ENCODE data around the gene CAMTA1. TPM values are rescaled to one million over a fixed set of nuclear protein-coding genes. Genes with fewer than 3 reads are reported as not detected.

CAMTA1 gene
- total RNA-seq, 1 experiment from 2014 or later = 69.5 TPM

DNA sequence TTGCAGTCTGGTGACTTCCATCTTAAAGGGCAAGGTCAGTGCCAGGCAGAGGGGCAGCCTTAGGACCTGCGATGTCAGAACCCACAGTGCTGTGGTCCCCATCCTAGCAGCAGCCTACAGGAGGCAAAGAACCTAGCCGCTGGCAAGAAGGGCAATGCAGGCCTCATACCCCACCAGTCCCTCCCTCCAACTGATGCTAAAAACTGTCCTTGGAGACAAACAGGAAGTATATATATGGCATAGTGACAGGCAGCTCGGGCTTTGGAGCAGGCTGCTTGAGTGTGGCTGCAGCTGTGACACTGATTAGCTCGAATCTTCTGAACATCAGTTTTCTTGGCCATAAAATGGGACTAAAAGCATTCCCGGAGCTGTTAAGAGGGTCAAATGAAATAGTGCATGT, 829.9 kb downstream of the CAMTA1 start:
- intact Hi-C loops (cut with micrococcal nuclease) = loop anchor here (10.0 kb wide), 1 partner anchor 540 kb away; no protein-coding TSS in a partner anchor
- Histone ChIP-seq H3K4me1 (ENCODE audit: control insufficient read depth in 1 of 2, insufficient read depth in 2 of 2, low read length in 2 of 2) (no peaks in the 10 kb centered on the region), H3K27me3 (ENCODE audit: insufficient read depth, low read length) (peaks cover 28% of the 10 kb centered on the region; the same call in 1 of the 2 replicates), H2AFZ (ENCODE audit: low read depth, low read length, poor library complexity, severe bottlenecking) (no peak overlapping the region), H3K9me2 (ENCODE audit: insufficient read depth) (no peaks in the 10 kb centered on the region), H3K36me3 (ENCODE audit: control insufficient read depth in 1 of 2, insufficient read depth in 2 of 2, low read length in 2 of 2) (no peaks in the 10 kb centered on the region), H3K4me3 (replicated peaks in 1 of 2; ENCODE audit: low read depth in 1 of 2, low read length in 2 of 2) (no peak overlapping the region), H3K79me2 (ENCODE audit: insufficient read depth, low read length) (no peaks in the 10 kb centered on the region), H3K27ac (ENCODE audit: low read depth, low read length) (no peak overlapping the region), H3K9ac (ENCODE audit: low read length) (no peak overlapping the region), H4K20me1 (ENCODE audit: insufficient read depth) (no peaks in the 10 kb centered on the region), H3K9me3 (ENCODE audit: control insufficient read depth in 1 of 2, insufficient read depth in 1 of 2, low read depth in 1 of 2, low read length in 2 of 2) (no peaks in the 10 kb centered on the region), H3K4me2 (ENCODE audit: low read length) (no peak overlapping the region)
- RAD21 ChIA-PET (ENCODE audit: low non-redundant PET in 1 of 2, low total read pairs in 2 of 2, uncharacterized antibody in 2 of 2, unreplicated experiment in 2 of 2) = no interaction called here
- BruUV-seq (replicated peaks) = no TSS peak
- ATAC-seq (no peak), DNase-seq (ENCODE audit: low read depth, low spot score) (no peak)
- CTCF ChIA-PET = no interaction called here
- TF ChIP-seq RAD21 (IDR thresholded peaks at IDR 0.05; ENCODE audit: low read depth) (no peak), CBX3 (IDR thresholded peaks at IDR 0.05; ENCODE audit: low read depth) (no peak), FOSL1 (IDR thresholded peaks at IDR 0.05; ENCODE audit: low read depth) (no peak), EZH2phosphoT487 (IDR thresholded peaks at IDR 0.05; ENCODE audit: borderline replicate concordance) (no peak)
- TF ChIP-seq, protein P1, sequence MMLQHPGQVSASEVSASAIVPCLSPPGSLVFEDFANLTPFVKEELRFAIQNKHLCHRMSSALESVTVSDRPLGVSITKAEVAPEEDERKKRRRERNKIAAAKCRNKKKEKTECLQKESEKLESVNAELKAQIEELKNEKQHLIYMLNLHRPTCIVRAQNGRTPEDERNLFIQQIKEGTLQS (IDR thresholded peaks at IDR 0.05) = no peak
- TF ChIP-seq, protein P2, sequence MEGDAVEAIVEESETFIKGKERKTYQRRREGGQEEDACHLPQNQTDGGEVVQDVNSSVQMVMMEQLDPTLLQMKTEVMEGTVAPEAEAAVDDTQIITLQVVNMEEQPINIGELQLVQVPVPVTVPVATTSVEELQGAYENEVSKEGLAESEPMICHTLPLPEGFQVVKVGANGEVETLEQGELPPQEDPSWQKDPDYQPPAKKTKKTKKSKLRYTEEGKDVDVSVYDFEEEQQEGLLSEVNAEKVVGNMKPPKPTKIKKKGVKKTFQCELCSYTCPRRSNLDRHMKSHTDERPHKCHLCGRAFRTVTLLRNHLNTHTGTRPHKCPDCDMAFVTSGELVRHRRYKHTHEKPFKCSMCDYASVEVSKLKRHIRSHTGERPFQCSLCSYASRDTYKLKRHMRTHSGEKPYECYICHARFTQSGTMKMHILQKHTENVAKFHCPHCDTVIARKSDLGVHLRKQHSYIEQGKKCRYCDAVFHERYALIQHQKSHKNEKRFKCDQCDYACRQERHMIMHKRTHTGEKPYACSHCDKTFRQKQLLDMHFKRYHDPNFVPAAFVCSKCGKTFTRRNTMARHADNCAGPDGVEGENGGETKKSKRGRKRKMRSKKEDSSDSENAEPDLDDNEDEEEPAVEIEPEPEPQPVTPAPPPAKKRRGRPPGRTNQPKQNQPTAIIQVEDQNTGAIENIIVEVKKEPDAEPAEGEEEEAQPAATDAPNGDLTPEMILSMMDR (IDR thresholded peaks at IDR 0.05 in 2 of 3, conservative IDR thresholded peaks at IDR 0.05 in 1 of 3; ENCODE audit: borderline replicate concordance in 1 of 3, insufficient read depth in 1 of 3, low read depth in 2 of 3, low read length in 2 of 3) = no peak
- TF ChIP-seq, protein P3, sequence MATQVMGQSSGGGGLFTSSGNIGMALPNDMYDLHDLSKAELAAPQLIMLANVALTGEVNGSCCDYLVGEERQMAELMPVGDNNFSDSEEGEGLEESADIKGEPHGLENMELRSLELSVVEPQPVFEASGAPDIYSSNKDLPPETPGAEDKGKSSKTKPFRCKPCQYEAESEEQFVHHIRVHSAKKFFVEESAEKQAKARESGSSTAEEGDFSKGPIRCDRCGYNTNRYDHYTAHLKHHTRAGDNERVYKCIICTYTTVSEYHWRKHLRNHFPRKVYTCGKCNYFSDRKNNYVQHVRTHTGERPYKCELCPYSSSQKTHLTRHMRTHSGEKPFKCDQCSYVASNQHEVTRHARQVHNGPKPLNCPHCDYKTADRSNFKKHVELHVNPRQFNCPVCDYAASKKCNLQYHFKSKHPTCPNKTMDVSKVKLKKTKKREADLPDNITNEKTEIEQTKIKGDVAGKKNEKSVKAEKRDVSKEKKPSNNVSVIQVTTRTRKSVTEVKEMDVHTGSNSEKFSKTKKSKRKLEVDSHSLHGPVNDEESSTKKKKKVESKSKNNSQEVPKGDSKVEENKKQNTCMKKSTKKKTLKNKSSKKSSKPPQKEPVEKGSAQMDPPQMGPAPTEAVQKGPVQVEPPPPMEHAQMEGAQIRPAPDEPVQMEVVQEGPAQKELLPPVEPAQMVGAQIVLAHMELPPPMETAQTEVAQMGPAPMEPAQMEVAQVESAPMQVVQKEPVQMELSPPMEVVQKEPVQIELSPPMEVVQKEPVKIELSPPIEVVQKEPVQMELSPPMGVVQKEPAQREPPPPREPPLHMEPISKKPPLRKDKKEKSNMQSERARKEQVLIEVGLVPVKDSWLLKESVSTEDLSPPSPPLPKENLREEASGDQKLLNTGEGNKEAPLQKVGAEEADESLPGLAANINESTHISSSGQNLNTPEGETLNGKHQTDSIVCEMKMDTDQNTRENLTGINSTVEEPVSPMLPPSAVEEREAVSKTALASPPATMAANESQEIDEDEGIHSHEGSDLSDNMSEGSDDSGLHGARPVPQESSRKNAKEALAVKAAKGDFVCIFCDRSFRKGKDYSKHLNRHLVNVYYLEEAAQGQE (IDR thresholded peaks at IDR 0.05; ENCODE audit: low read depth) = no peak
- POLR2A ChIA-PET = no interaction called here

Measured in HCT116 (cell line).